ENCODE results near the gene SPATA16. TPM values are rescaled to one million over a fixed set of nuclear protein-coding genes. Genes with fewer than 3 reads are reported as not detected.

The SPATA16 gene
- polyA plus RNA-seq, 1 donor from 2014 or later = not detected

DNA sequence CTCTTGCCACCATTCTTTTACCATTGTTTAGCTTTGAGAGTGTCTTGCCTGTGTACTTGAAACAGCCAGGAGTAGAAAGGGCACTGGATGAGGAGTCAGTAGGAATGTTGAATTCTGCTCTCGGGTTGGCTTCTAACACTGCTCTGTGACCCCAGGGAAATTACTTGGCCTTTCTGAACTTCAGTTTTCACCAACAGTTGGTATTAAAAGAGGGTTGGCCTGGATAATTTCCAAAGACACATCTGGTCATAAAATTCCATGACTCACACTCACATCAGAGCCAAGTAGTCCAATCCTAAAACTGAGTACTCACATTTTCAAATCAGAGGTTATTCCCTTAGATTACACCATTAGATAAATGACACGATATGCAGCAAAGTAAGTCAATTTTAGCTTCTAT, 248.9 kb downstream of the SPATA16 start:
- Histone ChIP-seq H3K79me2 (replicated peaks; ENCODE audit: insufficient read depth, low read length) (no peaks in the 10 kb centered on the region), H4K20me1 (ENCODE audit: insufficient read depth) (no peaks in the 10 kb centered on the region), H3K4me2 (ENCODE audit: low read length) (no peak overlapping the region), H3F3A (ENCODE audit: insufficient read depth, low read length, poor library complexity, severe bottlenecking) (no peaks in the 10 kb centered on the region), H3K27me3 (ENCODE audit: insufficient read depth, low read depth, low read length) (no peaks in the 10 kb centered on the region), H3K4me3 (ENCODE audit: low read length) (no peak overlapping the region), H3K9me2 (ENCODE audit: insufficient read depth, low read length) (no peaks in the 10 kb centered on the region), H3K36me3 (ENCODE audit: insufficient read depth, low read length) (no peaks in the 10 kb centered on the region), H3K9ac (ENCODE audit: low read length) (no peak overlapping the region), H3K27ac (ENCODE audit: low read length) (no peak overlapping the region), H3K9me3 (ENCODE audit: low read length) (no peaks in the 10 kb centered on the region), H2AFZ (ENCODE audit: low read depth, low read length) (no peak overlapping the region)
- TF ChIP-seq POLR2AphosphoS5 (IDR thresholded peaks at IDR 0.05) (no peak), MXI1 (conservative IDR thresholded peaks at IDR 0.05; ENCODE audit: poor library complexity, severe bottlenecking) (no peak), EZH2 (IDR thresholded peaks at IDR 0.05; ENCODE audit: borderline replicate concordance, insufficient read depth, low read length, poor library complexity, severe bottlenecking) (no peak)
- TF ChIP-seq, protein P1, sequence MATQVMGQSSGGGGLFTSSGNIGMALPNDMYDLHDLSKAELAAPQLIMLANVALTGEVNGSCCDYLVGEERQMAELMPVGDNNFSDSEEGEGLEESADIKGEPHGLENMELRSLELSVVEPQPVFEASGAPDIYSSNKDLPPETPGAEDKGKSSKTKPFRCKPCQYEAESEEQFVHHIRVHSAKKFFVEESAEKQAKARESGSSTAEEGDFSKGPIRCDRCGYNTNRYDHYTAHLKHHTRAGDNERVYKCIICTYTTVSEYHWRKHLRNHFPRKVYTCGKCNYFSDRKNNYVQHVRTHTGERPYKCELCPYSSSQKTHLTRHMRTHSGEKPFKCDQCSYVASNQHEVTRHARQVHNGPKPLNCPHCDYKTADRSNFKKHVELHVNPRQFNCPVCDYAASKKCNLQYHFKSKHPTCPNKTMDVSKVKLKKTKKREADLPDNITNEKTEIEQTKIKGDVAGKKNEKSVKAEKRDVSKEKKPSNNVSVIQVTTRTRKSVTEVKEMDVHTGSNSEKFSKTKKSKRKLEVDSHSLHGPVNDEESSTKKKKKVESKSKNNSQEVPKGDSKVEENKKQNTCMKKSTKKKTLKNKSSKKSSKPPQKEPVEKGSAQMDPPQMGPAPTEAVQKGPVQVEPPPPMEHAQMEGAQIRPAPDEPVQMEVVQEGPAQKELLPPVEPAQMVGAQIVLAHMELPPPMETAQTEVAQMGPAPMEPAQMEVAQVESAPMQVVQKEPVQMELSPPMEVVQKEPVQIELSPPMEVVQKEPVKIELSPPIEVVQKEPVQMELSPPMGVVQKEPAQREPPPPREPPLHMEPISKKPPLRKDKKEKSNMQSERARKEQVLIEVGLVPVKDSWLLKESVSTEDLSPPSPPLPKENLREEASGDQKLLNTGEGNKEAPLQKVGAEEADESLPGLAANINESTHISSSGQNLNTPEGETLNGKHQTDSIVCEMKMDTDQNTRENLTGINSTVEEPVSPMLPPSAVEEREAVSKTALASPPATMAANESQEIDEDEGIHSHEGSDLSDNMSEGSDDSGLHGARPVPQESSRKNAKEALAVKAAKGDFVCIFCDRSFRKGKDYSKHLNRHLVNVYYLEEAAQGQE (IDR thresholded peaks at IDR 0.05; ENCODE audit: borderline replicate concordance) = no peak

DNA sequence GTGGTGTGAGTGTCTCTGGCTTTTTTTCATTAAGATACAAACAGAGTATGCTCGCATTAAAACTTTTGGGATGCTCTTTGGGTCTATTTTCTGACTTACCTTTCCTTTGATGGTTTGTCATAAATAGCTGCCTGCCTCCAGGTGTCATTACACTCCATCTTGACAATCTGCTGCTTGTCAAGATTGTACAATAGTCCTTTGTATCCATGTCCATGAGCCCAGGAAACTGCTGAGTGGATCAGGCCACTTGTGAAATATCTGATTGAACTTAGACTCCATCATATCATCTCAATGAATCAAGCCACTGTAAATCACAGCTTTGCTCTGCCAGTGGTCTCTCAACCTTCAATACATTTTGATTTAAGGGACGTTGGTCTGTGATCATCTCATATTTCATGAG, 255.3 kb downstream of the SPATA16 start:
- Histone ChIP-seq H3F3A (ENCODE audit: insufficient read depth, low read length, poor library complexity, severe bottlenecking) (no peaks in the 10 kb centered on the region), H3K9ac (ENCODE audit: low read length) (no peak overlapping the region), H2AFZ (ENCODE audit: low read depth, low read length) (no peak overlapping the region), H3K9me3 (ENCODE audit: low read length) (no peaks in the 10 kb centered on the region), H3K27ac (ENCODE audit: low read length) (no peak overlapping the region), H3K36me3 (ENCODE audit: insufficient read depth, low read length) (no peaks in the 10 kb centered on the region), H3K27me3 (ENCODE audit: insufficient read depth, low read depth, low read length) (no peaks in the 10 kb centered on the region), H3K4me2 (ENCODE audit: low read length) (no peak overlapping the region), H3K79me2 (replicated peaks; ENCODE audit: insufficient read depth, low read length) (no peaks in the 10 kb centered on the region), H3K4me3 (ENCODE audit: low read length) (no peak overlapping the region), H4K20me1 (ENCODE audit: insufficient read depth) (no peaks in the 10 kb centered on the region), H3K9me2 (ENCODE audit: insufficient read depth, low read length) (no peaks in the 10 kb centered on the region)
- TF ChIP-seq MXI1 (conservative IDR thresholded peaks at IDR 0.05; ENCODE audit: poor library complexity, severe bottlenecking) (no peak), SMC3 (conservative IDR thresholded peaks at IDR 0.05; ENCODE audit: poor library complexity) (no peak), EP300 (conservative IDR thresholded peaks at IDR 0.05; ENCODE audit: poor library complexity, severe bottlenecking) (no peak), EZH2 (IDR thresholded peaks at IDR 0.05; ENCODE audit: borderline replicate concordance, insufficient read depth, low read length, poor library complexity, severe bottlenecking) (no peak), POLR2AphosphoS5 (IDR thresholded peaks at IDR 0.05) (no peak), RAD21 (conservative IDR thresholded peaks at IDR 0.05) (no peak), TAF1 (IDR thresholded peaks at IDR 0.05; ENCODE audit: low read depth) (no peak)
- TF ChIP-seq, protein P1 (IDR thresholded peaks at IDR 0.05; ENCODE audit: borderline replicate concordance) = no peak
- TF ChIP-seq, protein P2, sequence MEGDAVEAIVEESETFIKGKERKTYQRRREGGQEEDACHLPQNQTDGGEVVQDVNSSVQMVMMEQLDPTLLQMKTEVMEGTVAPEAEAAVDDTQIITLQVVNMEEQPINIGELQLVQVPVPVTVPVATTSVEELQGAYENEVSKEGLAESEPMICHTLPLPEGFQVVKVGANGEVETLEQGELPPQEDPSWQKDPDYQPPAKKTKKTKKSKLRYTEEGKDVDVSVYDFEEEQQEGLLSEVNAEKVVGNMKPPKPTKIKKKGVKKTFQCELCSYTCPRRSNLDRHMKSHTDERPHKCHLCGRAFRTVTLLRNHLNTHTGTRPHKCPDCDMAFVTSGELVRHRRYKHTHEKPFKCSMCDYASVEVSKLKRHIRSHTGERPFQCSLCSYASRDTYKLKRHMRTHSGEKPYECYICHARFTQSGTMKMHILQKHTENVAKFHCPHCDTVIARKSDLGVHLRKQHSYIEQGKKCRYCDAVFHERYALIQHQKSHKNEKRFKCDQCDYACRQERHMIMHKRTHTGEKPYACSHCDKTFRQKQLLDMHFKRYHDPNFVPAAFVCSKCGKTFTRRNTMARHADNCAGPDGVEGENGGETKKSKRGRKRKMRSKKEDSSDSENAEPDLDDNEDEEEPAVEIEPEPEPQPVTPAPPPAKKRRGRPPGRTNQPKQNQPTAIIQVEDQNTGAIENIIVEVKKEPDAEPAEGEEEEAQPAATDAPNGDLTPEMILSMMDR (IDR thresholded peaks at IDR 0.05; ENCODE audit: poor library complexity, severe bottlenecking) = no peak

Measured in neural cell (in vitro differentiated cells).